ENCODE data around the gene PBX4. TPM values are rescaled to one million over a fixed set of nuclear protein-coding genes. Genes with fewer than 3 reads are reported as not detected.

The PBX4 gene
- total RNA-seq, 1 donor from 2014 or later, result 3.4 TPM

DNA sequence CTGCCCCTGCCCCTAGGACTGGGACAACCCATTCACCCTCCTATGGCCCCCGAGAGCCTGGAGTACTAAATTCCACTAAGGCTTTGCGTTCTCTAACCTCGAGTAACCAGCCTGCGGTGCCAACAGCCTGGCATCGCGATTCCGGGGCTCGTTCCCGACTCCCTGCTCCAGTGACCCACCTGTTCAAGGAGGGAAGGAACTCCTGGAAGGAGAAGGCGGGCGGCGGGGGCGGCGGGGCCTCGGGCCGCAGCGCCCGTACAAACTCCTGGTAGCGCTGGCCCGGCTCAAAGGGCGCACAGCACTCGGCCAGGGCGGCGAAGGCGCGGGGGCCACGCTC is 18.7 kb upstream of the PBX4 start:
- TF ChIP-seq, protein P1, sequence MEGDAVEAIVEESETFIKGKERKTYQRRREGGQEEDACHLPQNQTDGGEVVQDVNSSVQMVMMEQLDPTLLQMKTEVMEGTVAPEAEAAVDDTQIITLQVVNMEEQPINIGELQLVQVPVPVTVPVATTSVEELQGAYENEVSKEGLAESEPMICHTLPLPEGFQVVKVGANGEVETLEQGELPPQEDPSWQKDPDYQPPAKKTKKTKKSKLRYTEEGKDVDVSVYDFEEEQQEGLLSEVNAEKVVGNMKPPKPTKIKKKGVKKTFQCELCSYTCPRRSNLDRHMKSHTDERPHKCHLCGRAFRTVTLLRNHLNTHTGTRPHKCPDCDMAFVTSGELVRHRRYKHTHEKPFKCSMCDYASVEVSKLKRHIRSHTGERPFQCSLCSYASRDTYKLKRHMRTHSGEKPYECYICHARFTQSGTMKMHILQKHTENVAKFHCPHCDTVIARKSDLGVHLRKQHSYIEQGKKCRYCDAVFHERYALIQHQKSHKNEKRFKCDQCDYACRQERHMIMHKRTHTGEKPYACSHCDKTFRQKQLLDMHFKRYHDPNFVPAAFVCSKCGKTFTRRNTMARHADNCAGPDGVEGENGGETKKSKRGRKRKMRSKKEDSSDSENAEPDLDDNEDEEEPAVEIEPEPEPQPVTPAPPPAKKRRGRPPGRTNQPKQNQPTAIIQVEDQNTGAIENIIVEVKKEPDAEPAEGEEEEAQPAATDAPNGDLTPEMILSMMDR (IDR thresholded peaks at IDR 0.05), result no peak
- no peaks in the 10 kb centered on the region for H3K4me1 ChIP-seq
- ATAC-seq (no peak), DNase-seq (no peak)
- no peak overlapping the region for H3K4me3 ChIP-seq
- no peaks in the 10 kb centered on the region for H3K9me3 ChIP-seq
- H3K27ac ChIP-seq, result no peak overlapping the region
- H3K27me3 ChIP-seq, result no peaks in the 10 kb centered on the region
- intact Hi-C loops (cut with DNase I), result no loop called here
- peaks cover 33% of the 10 kb centered on the region for H3K36me3 ChIP-seq

DNA sequence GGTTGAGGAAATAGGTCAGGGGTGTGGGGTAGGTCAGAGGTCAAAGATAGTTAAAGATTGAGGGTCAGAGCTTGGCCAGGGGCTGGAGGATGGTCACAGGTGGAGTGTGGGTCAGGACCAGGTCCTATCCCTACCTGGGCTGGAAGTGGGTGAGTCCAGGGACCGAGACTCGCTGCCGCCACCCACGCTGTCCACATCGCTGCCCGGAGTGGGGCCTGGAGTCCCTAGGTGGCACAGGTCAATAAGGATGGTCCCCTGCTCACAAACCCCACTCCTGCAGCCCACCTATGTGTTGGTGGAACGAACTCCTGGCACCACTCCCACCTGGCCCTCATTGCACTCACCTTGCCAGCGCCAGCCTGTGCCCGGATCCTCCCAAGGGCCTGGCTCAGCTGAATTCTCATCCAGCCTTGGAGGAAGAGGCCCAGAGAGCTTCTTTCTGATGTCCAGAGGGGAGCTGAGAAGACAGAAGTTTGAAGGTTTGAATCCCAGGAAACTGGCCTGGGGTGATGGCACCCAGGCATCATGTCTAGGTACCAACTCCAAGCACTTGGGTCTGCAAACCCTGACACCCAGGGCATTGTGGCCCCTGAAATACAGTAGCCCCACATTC is 18.2 kb upstream of the PBX4 start:
- DNase-seq (no peak), ATAC-seq (no peak)
- Histone ChIP-seq H3K9me3 (no peaks in the 10 kb centered on the region), H3K4me1 (no peaks in the 10 kb centered on the region), H3K36me3 (peaks cover 33% of the 10 kb centered on the region), H3K4me3 (no peak overlapping the region), H3K27me3 (no peaks in the 10 kb centered on the region), H3K27ac (no peak overlapping the region)
- TF ChIP-seq, protein P1 (IDR thresholded peaks at IDR 0.05), result no peak
- intact Hi-C loops (cut with DNase I), result no loop called here

DNA sequence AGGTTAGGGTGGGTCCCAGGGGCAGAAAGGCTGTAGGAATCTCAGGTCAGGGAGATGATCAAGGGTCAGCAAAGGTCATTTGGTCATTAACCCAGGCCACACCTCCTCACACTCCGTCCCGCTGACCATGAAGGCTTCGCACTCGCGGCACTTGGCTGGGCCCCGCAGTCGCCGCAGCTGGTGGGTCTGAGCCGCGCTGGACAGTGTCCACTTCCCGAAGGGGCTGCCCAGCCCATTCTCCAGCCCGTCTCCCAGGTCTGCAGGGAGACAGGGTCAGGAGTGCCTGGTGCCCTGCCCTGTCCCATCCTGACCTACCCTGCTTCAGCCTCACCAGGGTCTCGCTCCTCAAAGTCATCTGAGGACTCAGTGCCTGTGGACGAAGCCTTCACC is 16.8 kb upstream of the PBX4 start:
- peaks cover 33% of the 10 kb centered on the region for H3K36me3 ChIP-seq
- no peaks in the 10 kb centered on the region for H3K4me1 ChIP-seq
- H3K27me3 ChIP-seq, result no peaks in the 10 kb centered on the region
- no peaks in the 10 kb centered on the region for H3K9me3 ChIP-seq
- H3K4me3 ChIP-seq, result no peak overlapping the region
- DNase-seq, result no peak
- TF ChIP-seq, protein P1 (IDR thresholded peaks at IDR 0.05), result no peak
- intact Hi-C loops (cut with DNase I), result no loop called here
- no peak for ATAC-seq
- H3K27ac ChIP-seq, result no peak overlapping the region

DNA sequence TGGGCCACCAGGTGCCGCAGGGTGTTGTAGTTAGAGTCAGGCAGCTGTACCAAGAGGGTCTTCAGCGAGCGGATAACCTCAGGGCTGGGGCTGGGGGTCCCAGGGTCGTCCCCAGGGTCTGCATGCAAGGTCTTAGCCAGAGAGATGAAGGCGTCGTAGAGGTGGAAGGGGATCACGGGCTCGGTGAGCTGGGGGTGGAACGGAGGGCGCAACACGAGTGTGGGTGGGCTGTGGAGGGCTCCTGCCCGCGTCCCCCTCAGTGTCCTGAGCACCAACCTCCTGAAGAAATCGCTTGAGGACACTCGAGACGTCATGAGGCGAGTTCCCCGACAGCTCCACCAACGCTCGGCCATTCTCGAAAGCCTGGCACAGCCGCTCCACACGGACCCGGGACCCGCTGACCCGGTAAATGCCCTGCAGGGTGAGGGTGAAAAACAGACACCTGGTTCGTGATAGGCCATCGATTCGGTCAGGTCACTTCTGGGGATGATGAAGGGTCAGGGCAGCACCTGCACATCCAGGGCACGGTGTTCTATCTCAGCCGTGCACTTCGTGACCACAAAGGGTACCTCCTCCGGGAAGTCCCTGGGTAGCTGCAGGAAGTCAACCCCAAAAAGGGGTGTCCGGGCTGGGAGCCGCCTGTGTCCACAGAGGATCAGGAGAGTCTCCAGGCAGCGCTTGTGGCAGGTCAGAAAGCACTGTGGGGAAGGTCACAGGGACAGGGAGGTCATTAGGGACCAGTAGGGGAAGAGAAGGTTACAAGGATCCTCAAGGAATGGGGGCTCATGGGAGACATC is 16.2 kb upstream of the PBX4 start:
- H3K9me3 ChIP-seq, result no peaks in the 10 kb centered on the region
- TF ChIP-seq, protein P1 (IDR thresholded peaks at IDR 0.05), result no peak
- no peaks in the 10 kb centered on the region for H3K27me3 ChIP-seq
- DNase-seq, result no peak
- peaks cover 33% of the 10 kb centered on the region for H3K36me3 ChIP-seq
- H3K4me1 ChIP-seq, result no peaks in the 10 kb centered on the region
- no peak overlapping the region for H3K4me3 ChIP-seq
- H3K27ac ChIP-seq, result no peak overlapping the region
- intact Hi-C loops (cut with DNase I), result no loop called here
- ATAC-seq, result no peak

DNA sequence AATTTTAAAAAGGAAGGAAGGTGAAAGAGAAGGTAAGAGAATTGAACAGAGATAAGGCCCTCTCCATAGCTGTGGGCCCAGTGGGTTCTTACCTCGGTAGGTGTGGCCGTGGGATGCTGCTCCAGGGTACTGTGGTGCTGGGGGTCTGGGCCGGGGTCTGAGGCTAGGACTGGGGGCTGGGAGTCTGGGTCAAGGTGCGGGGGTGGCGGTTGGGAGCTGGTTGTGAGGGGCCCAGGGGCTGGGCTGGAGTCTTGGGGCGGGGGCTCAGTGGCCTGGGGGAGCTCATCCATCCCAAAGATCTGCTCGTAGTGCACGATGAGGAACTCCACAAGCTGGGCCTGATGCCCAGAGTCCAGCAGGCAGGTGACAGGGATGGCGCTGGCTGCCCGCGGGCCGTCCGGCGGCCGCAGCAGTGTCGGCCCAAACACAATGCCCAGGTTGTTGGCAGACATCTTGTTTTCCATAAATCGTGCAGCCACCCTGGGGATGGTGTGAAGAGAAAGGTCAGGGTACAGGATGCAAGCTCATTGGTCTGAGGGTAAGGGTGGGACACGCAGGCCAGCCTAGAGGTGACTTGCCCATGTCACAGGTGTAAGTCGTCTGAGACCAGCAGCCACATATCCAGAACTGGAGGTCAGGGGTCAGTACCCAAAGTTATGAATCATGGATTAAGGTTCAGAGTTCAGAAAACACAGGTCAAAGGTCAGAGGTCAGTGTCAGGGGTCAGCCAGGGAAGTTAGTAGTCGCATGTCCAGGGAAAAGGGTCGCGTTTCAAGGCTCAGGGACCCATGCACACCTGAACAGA is 15.4 kb upstream of the PBX4 start:
- intact Hi-C loops (cut with DNase I), result no loop called here
- DNase-seq (no peak), ATAC-seq (no peak)
- TF ChIP-seq, protein P1 (IDR thresholded peaks at IDR 0.05), result no peak
- no peak overlapping the region for H3K4me3 ChIP-seq
- no peaks in the 10 kb centered on the region for H3K27me3 ChIP-seq
- no peaks in the 10 kb centered on the region for H3K4me1 ChIP-seq
- H3K9me3 ChIP-seq, result no peaks in the 10 kb centered on the region
- H3K36me3 ChIP-seq, result peaks cover 33% of the 10 kb centered on the region
- no peak overlapping the region for H3K27ac ChIP-seq
